ENCODE data around the gene CCDC142.
"Not testable (repeated sequence)": the region's sequence is repeated elsewhere in the genome, so short reads cannot be mapped to it uniquely, and the experiment has no call there.

The CCDC142 gene

DNA sequence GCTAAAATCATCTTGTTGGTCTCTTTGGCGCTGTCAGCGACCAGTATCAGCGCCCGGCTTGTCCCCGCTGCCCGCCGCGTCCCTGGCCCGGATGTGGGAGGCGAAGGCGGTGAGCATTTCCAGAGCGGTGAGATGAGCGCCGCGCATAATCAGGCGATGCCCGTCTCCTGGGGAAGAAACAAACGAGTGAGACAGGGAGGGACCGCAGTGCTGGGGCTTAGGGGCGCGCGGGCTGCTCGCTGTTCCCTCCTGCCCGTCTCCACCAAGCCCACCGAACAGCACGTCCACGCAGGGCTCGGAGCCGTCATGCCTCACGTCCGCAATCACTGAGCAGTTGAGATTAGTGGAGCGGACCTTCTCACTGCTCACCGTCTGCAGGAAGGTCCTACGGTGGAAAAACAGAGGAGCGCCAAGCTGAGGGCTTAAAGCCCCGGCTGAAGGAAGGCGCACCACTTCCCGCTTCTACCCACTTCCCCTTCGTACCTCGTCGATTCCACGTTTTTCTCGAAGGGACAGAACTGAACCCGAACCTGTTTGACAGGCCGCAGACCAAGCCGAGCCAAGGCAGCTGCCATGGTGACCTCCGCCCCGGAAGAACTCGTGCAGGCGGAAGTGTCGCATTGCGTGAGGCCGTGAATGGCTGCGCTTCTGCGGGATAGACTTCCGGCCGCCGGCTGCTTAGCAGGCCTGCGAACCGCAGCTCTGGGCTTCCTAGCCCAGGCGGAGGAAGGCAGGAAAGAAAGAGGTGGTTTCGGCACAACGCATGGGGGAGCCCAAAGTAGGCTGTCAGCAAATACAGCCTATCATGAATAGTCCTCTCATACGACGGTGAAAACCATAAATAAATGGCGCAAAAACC, 10.5 kb downstream of the CCDC142 start, which contains the start of gene MRPL53:
TSS of gene MRPL53 (minus strand) at position 595 of the 859 bp plus-strand sequence. CDS start at position 575, 20 bp downstream.
- DNase-seq (ENCODE audit: extremely low read depth in 1 of 2, low read depth in 1 of 2) = peak; percentile 94 to 97

DNA sequence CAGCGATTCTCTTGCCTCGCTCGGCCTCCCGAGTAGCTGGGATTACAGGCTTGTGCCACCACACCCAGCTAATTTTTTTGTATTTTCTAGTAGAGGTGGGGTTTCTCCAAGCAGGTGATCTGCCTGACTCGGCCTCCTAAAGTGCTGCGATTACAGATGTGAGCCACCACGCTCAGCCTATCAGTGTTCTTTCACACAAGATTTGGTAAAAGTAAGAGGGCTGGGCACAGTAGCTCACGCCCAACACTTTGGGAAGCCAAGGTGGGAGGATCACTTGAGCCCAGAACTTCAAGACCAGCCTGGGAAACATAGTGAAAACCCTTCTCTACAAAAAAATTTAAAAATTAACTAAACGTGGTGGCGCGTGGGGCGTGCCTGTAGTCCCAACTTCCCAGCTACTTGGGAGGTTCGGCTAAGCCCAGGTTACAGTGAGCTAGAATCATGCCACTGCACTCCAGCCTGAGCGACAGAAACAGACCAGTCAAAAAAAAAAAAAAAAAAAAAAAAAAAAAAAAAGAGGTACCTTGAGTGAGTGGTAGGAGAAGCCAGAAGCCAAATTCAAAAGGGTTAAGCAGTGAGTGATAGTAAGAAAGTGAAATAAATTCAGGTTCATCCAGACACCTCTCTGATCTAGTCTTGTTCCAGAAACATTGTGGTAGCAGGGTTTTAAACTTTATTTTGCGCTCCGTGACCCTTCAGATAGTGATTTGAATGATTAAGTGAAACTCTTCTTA, 11.3 kb downstream of the CCDC142 start:
- DNase-seq (ENCODE audit: extremely low read depth in 1 of 2, low read depth in 1 of 2) = no peak

DNA sequence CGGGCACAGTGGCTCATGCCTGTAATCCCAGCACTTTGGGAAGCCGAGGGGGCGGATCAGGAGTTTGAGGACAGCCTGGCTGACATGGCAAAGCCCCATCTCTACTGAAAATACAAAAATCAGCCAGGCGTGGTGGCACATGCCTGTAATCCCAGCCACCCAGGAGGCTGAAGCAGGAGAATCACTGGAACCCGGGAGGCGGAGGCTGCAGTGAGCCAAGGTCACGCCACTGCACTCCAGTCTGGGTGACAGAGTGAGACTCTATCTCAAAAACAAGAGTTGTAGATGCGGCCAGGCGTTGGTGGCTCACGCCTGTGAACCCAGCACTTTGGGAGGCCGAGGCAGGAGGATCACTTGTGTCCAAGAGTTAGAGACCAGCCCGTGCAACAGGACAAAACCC, 12.1 kb downstream of the CCDC142 start:
- DNase-seq (ENCODE audit: extremely low read depth in 1 of 2, low read depth in 1 of 2) = not testable (repeated sequence)

GRCh38 chr2:74464406-74464805, 18.4 kb downstream of the CCDC142 start:
- DNase-seq (ENCODE audit: extremely low read depth in 1 of 2, low read depth in 1 of 2) = no peak

DNA sequence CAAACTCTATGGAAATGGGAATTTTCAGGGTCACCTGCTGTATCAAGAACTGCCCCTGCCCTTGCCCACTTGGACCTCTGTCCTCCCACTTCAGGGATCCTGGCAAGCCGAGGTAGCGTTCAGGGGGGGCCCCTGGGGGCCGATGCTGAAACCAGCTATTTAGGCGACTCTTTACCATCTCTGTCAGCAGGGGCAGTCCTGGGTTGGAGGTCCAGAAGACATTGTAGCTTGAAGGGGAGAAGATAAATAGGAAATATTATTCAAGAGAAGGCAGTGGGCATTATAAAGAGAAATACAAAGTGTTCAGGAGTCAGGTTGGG, 20.1 kb downstream of the CCDC142 start:
- DNase-seq (ENCODE audit: extremely low read depth in 1 of 2, low read depth in 1 of 2) = no peak

GRCh38 chr2:74462054-74462785, 20.6 kb downstream of the CCDC142 start:
- no peak for DNase-seq (ENCODE audit: extremely low read depth in 1 of 2, low read depth in 1 of 2)

DNA sequence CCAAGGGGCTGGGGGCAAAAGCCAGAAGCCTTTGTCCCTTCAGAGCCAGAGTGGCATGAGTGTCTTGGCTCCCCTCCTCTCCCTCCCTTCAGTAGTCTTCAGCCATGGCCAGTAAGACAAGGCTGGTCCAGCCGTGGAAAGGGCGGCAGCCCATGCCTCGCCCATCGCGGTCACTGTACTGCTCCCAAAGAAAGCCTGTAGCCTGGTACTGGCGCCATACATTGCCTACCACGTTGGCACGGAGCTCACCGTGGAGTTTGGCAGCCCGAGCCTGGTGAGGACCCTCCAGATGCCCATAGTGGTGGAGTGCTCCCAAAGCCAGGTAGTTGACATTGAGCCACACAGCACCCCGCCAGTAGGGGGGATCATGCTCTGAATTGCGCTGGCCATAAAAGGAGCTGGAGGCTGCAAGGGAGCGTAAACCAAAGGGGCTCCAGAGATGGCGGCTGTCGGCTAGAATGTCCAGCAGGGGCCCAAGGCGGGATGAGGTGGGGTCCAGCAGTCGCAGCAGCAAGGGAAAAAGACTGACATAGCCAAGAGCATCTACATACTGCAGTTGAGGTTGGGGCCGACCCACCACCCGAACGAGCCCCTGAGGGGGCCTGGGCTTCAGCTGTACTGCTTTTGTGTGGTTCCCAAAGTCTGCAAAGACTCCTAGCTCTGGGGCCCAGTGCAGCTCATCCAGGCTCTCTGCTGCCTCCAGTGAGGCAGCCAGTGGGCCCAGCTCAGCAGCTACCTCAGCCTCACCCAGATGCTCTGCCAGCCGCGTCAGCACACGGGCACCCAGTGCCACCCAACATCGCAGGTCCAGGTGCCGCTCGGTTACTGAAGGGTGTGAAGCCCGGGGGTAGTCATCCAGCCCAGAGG, 21.4 kb downstream of the CCDC142 start:
- DNase-seq (ENCODE audit: extremely low read depth in 1 of 2, low read depth in 1 of 2) = no peak

- not testable (repeated sequence) for DNase-seq (ENCODE audit: extremely low read depth in 1 of 2, low read depth in 1 of 2)
Observed at GRCh38 chr2:74460187-74460586, 22.6 kb downstream of the CCDC142 start.

DNA sequence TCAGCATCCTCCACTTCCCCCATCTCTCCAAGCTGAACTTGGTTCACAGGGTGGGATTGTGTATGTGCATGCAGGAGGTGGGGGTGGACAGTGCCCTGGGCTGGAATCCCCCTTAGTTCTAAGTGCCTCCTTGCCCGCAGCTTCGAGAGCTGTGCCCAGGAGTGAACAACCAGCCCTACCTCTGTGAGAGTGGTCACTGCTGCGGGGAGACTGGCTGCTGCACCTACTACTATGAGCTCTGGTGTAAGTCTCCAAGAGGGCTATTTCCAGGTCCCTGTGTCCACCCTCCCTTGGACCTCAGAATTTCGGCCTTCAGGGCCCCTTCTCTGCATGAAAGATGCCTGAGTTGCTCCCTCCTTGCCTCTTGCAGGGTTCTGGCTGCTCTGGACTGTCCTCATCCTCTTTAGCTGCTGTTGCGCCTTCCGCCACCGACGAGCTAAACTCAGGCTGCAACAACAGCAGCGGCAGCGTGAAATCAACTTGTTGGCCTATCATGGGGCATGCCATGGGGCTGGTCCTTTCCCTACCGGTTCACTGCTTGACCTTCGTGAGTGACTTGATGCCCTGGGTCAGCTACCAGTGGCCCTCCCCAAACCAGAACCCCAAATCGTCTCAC, 23.2 kb downstream of the CCDC142 start:
- DNase-seq (ENCODE audit: extremely low read depth in 1 of 2, low read depth in 1 of 2) = not testable (repeated sequence)

- no peak for DNase-seq (ENCODE audit: extremely low read depth in 1 of 2, low read depth in 1 of 2)
Observed at GRCh38 chr2:74458938-74459363, 23.8 kb downstream of the CCDC142 start.

DNA sequence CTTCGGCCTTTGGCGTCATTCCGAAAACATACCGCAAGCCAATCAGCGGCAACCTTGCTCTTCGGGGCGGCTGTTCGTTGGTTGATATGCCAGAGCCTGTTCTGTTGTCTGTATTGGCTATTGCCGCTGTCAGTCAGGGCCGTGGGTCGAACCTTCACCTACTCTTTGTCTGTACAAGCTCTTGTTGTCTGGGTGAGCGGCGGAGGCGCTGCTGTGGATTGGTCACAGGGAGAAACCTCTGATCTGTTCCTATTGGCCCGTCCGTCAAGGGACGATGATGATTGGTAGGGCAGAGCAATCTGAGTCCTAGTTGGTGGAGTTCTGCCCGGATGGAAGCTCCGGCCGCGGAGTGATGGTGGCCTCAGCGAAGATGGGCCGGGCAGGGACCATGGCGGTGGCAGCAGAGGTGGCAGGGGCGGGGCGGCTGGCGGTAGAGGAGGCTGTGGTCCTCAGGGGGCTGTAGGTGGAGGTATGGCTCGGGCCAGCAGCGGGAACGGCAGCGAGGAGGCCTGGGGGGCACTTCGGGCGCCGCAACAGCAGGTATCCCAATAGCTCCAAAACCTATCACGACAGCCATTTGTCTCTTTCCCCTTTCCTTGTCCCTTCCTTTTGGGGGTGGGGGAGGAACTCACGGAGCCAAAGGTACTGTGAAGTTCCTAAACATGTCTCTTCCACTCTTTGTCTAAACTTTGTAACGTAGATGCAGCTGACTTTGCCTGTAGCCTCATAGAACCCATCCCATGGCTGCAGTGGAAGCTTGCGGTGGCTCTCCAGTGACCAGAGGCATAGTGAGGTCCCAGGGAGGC, 24.5 kb downstream of the CCDC142 start, which contains the start of gene WBP1:
TSS of gene WBP1 (plus strand) at position 307 of the 806 bp plus-strand sequence. CDS start at position 472, 165 bp downstream.
- DNase-seq (ENCODE audit: extremely low read depth in 1 of 2, low read depth in 1 of 2) = peak; percentile 94 to 99

- DNase-seq (ENCODE audit: extremely low read depth in 1 of 2, low read depth in 1 of 2) = peak; percentile 58 to 73
Observed at GRCh38 chr2:74457549-74458131, 25.2 kb downstream of the CCDC142 start.

DNA sequence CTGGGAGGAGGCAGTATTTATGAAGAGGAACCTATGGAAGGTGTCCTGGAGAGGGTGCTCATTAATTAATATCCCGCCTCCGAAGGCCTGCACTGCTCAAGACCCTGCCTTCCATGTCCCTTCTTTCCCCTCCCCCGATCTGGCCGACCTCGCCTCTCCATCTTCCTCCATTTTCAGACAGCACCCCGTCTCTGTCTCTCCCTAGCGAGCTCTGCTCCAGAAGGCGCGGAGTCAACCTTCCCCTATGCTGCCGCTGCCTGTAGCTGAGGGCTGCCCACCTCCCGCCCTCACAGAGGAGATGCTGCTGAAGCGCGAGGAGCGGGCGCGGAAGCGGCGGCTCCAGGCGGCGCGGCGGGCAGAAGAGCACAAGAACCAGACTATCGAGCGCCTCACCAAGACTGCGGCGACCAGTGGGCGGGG, 25.7 kb downstream of the CCDC142 start:
- DNase-seq (ENCODE audit: extremely low read depth in 1 of 2, low read depth in 1 of 2) = no peak

GRCh38 chr2:74454654-74455511, 27.9 kb downstream of the CCDC142 start, which contains the start of gene INO80B:
Gene INO80B, plus strand, starts transcription at chr2:74455087. Its CDS starts 30 bp downstream, at chr2:74455117.
- peak; percentile 89 to 94 for DNase-seq (ENCODE audit: extremely low read depth in 1 of 2, low read depth in 1 of 2)

GRCh38 chr2:74450570-74451190, 32.1 kb downstream of the CCDC142 start:
- no peak for DNase-seq (ENCODE audit: extremely low read depth in 1 of 2, low read depth in 1 of 2)

DNA sequence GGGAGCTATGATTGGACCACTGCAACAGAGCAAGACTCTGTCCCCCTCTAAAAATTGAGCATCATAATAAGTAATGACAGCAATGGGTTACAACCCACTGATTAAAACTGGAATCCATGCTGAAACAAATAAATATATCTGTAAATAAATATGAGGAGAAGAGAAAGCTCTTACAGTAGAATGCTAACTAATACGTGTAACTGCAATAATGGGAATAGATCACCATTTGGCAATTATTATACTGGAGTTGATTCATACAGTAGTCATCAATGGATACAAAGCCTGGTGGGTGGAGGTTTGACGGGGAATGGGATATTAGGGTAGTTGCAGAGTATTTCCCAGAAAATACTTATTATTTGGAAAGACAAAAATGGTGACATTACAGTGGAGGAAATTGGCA, 34.0 kb downstream of the CCDC142 start:
- no peak for DNase-seq (ENCODE audit: extremely low read depth in 1 of 2, low read depth in 1 of 2)
